ENCODE results near the gene NAGK.

DNA sequence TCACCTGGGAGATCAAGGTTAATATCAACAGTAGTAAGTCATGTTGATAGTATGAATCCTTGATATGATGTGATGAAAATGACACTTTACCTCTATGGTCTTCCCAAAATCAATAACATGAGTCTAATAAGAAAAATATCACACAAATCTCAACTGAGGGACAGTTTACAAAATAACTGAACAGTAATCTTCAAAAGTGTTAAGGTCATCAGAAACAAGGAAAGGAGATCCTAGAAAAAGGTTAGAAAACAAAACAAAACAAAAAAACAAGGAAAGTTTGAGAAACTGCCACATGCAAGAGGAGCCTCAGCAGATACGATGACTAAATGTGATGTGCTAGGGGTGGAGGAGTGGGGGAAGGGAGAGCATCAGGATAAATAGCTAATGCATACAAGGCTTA lies 45.4 kb downstream of the NAGK start:
- TF ChIP-seq, protein P1, sequence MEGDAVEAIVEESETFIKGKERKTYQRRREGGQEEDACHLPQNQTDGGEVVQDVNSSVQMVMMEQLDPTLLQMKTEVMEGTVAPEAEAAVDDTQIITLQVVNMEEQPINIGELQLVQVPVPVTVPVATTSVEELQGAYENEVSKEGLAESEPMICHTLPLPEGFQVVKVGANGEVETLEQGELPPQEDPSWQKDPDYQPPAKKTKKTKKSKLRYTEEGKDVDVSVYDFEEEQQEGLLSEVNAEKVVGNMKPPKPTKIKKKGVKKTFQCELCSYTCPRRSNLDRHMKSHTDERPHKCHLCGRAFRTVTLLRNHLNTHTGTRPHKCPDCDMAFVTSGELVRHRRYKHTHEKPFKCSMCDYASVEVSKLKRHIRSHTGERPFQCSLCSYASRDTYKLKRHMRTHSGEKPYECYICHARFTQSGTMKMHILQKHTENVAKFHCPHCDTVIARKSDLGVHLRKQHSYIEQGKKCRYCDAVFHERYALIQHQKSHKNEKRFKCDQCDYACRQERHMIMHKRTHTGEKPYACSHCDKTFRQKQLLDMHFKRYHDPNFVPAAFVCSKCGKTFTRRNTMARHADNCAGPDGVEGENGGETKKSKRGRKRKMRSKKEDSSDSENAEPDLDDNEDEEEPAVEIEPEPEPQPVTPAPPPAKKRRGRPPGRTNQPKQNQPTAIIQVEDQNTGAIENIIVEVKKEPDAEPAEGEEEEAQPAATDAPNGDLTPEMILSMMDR (IDR thresholded peaks at IDR 0.05) = no peak
- no peak for TF ChIP-seq POLR2A (IDR thresholded peaks at IDR 0.05)

All from lower leg skin (tissue), 3 donors.